Esophagus squamous epithelium (tissue), 5 donors: ENCODE data around the gene ARHGAP42. TPM values are rescaled to one million over a fixed set of nuclear protein-coding genes. Genes with fewer than 3 reads are reported as not detected.

ENCODE experiments used
- DNase-seq: peaks from one replicate; lab custom pipeline; 2025; lab: John Stamatoyannopoulos, UW
- H3K27ac ChIP-seq, 4 donors: fragments of 200-600 bp; sonication (generic); one replicate each; pipeline ENCODE4 v1.5.1; 2016 to 2019; ENCODE audit warnings: mild to moderate bottlenecking in 1 of 4
- H3K27me3 ChIP-seq, 4 donors: fragments of 200-600 bp; sonication (generic); 1 replicate in 3 of 4; 2 replicates in 1 of 4; pipeline versions ENCODE4 v1.5.1 to v1.6.0; 2017 to 2021; ENCODE audit warnings: antibody characterized with exemption in 1 of 4
- H3K36me3 ChIP-seq, 3 donors: fragments of 200-600 bp; sonication (generic); one replicate each; pipeline ENCODE4 v1.5.1; 2016 to 2019
- H3K4me1 ChIP-seq, 3 donors: fragments of 200-600 bp; sonication (generic); one replicate each; pipeline ENCODE4 v1.5.1; 2017 to 2019
- H3K4me3 ChIP-seq, 4 donors: fragments of 200-600 bp; sonication (generic); 1 replicate in 3 of 4; 2 replicates in 1 of 4; pipeline ENCODE4 v1.5.1; 2016 to 2019; ENCODE audit warnings: mild to moderate bottlenecking in 2 of 4, moderate library complexity in 1 of 4
- H3K9me3 ChIP-seq, 3 donors: fragments of 200-600 bp; sonication (generic); one replicate each; pipeline ENCODE4 v1.5.1; 2016 to 2019
- CTCF ChIP-seq, 6 experiments: fragments of 450-650 bp in 4 of 6; fragments of 200-600 bp in 2 of 6; sonication (generic) in 2 of 6; IDR thresholded peaks; one replicate each; pipeline ENCODE4 v1.5.1; 2016 to 2019; ENCODE audit warnings: antibody characterized with exemption in 6 of 6, mild to moderate bottlenecking in 4 of 6, moderate library complexity in 4 of 6
- POLR2A ChIP-seq, 4 donors: fragments of 450-650 bp; IDR thresholded peaks; one replicate each; pipeline ENCODE4 v1.6.1; 2017; ENCODE audit warnings: antibody characterized with exemption in 4 of 4, mild to moderate bottlenecking in 4 of 4, moderate library complexity in 3 of 4
- WGBS, 2 donors: methylation state at CpG; one replicate each; pipeline ENCODE4 v1.1.5; 2018; 5-methylcytosine and 5-hydroxymethylcytosine counted together
- intact Hi-C: fragments of 100-400 bp; cut with DNase I; formaldehyde crosslinking; loops from one replicate; pipeline ENCODE4 v1.15.0; 2022
- total RNA-seq, 4 donors: library from RNA; depleted of rRNA; stranded (reverse); fragments of >200 nt; gene quantifications; one replicate each; pipeline ENCODE4 v1.1.0, GENCODE V29; 2016
- donor health status: DM: yes; HTN: yes; CAD: no.

Gene ARHGAP42
- total RNA-seq, 4 donors from 2014 or later: 3.5 to 10.1 (median 6.4) TPM

GRCh38 chr11:100956351-100956750 lies 269.3 kb downstream of the ARHGAP42 start:
- H3K27me3 ChIP-seq: no peaks in the 10 kb centered on the region
- no peak overlapping the region for H3K4me3 ChIP-seq
- intact Hi-C loops: no loop called here
- peaks cover 0 to 3% (median 0%) of the 10 kb centered on the region in 3 donors for H3K36me3 ChIP-seq
- H3K9me3 ChIP-seq: no peaks in the 10 kb centered on the region
- no peaks in the 10 kb centered on the region for H3K4me1 ChIP-seq
- no peak for DNase-seq
- TF ChIP-seq CTCF (IDR thresholded peaks at IDR 0.05) (no peak), POLR2A (IDR thresholded peaks at IDR 0.05) (no peak)
- no peak overlapping the region for H3K27ac ChIP-seq

GRCh38 chr11:100957499-100957898 lies 270.4 kb downstream of the ARHGAP42 start:
- no peak for TF ChIP-seq POLR2A (IDR thresholded peaks at IDR 0.05)
- intact Hi-C loops: no loop called here
- 68 to 85% methylated on average over 4 of the region's 4 CpGs for WGBS, 2 donors
- Histone ChIP-seq H3K27me3 (no peaks in the 10 kb centered on the region), H3K4me1 (no peaks in the 10 kb centered on the region), H3K36me3 (peaks cover 0 to 13% (median 0%) of the 10 kb centered on the region in 3 donors), H3K27ac (no peak overlapping the region), H3K9me3 (no peaks in the 10 kb centered on the region), H3K4me3 (no peak overlapping the region)
- DNase-seq: no peak

DNA sequence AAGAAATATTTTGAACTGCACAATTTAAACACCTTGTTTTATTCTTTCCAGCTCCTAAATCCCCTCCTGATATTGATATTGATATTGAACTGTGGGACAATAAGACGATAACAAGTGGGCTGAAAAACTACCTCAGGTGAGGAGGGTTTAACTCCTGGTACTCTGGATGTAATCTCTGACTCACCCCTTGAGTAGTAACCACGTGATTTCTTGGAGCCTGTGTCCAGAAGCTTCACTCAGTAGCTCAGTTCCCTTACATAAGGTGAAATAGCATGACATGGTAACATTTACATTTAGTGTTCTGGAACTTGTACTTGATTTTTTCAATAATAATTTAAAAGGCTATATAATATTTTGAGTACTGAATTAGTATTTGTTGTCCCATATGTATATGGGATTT lies 274.5 kb downstream of the ARHGAP42 start:
- intact Hi-C loops: no loop called here
- Histone ChIP-seq H3K4me3 (no peak overlapping the region), H3K4me1 (no peaks in the 10 kb centered on the region), H3K27ac (no peak overlapping the region), H3K9me3 (no peaks in the 10 kb centered on the region), H3K36me3 (peaks cover 0 to 45% (median 0%) of the 10 kb centered on the region in 3 donors), H3K27me3 (no peaks in the 10 kb centered on the region)
- no peak for TF ChIP-seq CTCF (IDR thresholded peaks at IDR 0.05)
- no peak for TF ChIP-seq POLR2A (IDR thresholded peaks at IDR 0.05)
- DNase-seq: no peak
- 67 to 69% methylated on average over 2 of the region's 2 CpGs for WGBS, 2 donors

- no peak for TF ChIP-seq CTCF (IDR thresholded peaks at IDR 0.05)
- no peak for TF ChIP-seq POLR2A (IDR thresholded peaks at IDR 0.05)
- Histone ChIP-seq H3K4me3 (no peak overlapping the region), H3K36me3 (peaks cover 0 to 50% (median 0%) of the 10 kb centered on the region in 3 donors), H3K27ac (no peak overlapping the region), H3K9me3 (no peaks in the 10 kb centered on the region), H3K27me3 (no peaks in the 10 kb centered on the region), H3K4me1 (no peaks in the 10 kb centered on the region)
- 44 to 48% methylated on average over 1 of the region's 1 CpG for WGBS, 2 donors
- intact Hi-C loops: no loop called here
- DNase-seq: no peak
Measured at GRCh38 chr11:100963375-100963774, 276.3 kb downstream of the ARHGAP42 start.

DNA sequence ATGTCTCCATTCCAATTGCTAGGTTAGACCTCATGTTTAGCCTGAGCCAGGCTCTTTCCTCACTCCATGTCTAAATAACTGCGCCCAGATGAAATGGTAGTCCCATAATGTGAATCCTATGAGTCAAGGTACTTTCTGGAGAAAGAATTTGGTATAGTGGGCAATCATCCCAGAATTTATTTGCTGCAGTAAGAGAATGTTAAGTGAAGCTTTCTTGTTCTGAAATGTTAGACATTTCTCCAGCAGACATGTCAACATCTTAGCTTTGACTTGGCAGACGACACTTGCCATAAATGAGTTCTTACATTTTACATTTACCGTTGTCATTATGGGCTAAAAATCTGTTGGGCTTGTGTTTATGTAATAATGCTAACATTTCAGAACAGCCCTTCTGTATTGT lies 277.3 kb downstream of the ARHGAP42 start:
- no peak overlapping the region for H3K27ac ChIP-seq
- peaks cover 0 to 4% (median 0%) of the 10 kb centered on the region in 3 donors for H3K9me3 ChIP-seq
- H3K27me3 ChIP-seq: no peaks in the 10 kb centered on the region
- no peak for DNase-seq
- H3K36me3 ChIP-seq: peaks cover 0 to 54% (median 0%) of the 10 kb centered on the region in 3 donors
- no peaks in the 10 kb centered on the region for H3K4me1 ChIP-seq
- intact Hi-C loops: no loop called here
- 79 to 88% methylated on average over 3 of the region's 3 CpGs for WGBS, 2 donors
- no peak for TF ChIP-seq CTCF (IDR thresholded peaks at IDR 0.05)
- TF ChIP-seq POLR2A (IDR thresholded peaks at IDR 0.05): no peak
- no peak overlapping the region for H3K4me3 ChIP-seq

- Histone ChIP-seq H3K9me3 (peaks cover 0 to 7% (median 0%) of the 10 kb centered on the region in 3 donors), H3K36me3 (peaks cover 0 to 62% (median 0%) of the 10 kb centered on the region in 3 donors), H3K4me3 (no peak overlapping the region), H3K27me3 (no peaks in the 10 kb centered on the region), H3K27ac (no peak overlapping the region), H3K4me1 (no peaks in the 10 kb centered on the region)
- intact Hi-C loops: no loop called here
- TF ChIP-seq POLR2A (IDR thresholded peaks at IDR 0.05): no peak
- no peak for TF ChIP-seq CTCF (IDR thresholded peaks at IDR 0.05)
- WGBS, 2 donors: 89 to 91% methylated on average over 1 of the region's 1 CpG
- DNase-seq: no peak
Measured at GRCh38 chr11:100965346-100965745, 278.3 kb downstream of the ARHGAP42 start.
